Fibroblast of mammary gland (primary cell): Measurements from ENCODE around the gene HS3ST4.

Source experiments
- DNase-seq: peaks from one replicate; pipeline ENCODE4 v3.0.0-alpha.2; 2010; ENCODE audit warnings: low read depth
- H3K4me3 ChIP-seq: 2 replicates; pipeline ENCODE4 v1.5.1; 2011; ENCODE audit warnings: low read depth, mild to moderate bottlenecking, low read length, moderate library complexity; ENCODE audit not compliant: control insufficient read depth
- TF ChIP-seq, protein P1 (sequence below): conservative IDR thresholded peaks from 2 replicates; pipeline ENCODE4 v1.5.1; 2011; ENCODE audit warnings: low read depth, low read length, inconsistent platforms; ENCODE audit not compliant: control insufficient read depth, insufficient read depth

Gene HS3ST4

DNA sequence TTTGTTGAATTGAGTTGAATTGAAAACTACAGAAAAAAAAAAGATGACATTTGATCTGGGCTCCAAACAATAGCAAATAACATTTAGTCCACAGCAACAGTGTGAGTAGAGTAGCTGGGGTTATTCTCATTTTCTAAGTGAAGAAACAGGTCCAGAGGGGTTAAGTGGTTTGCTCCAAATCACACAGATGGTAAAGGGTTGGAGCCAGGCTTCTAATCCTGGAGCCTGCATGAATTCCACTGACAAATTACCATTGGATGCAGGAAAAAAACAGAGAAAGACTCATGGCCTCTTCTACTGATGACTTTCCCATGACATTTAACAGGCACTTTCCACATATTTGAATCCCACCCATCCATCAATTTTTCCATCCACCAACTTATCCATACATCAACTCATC, 182.4 kb downstream of the HS3ST4 start:
- TF ChIP-seq, protein P1, sequence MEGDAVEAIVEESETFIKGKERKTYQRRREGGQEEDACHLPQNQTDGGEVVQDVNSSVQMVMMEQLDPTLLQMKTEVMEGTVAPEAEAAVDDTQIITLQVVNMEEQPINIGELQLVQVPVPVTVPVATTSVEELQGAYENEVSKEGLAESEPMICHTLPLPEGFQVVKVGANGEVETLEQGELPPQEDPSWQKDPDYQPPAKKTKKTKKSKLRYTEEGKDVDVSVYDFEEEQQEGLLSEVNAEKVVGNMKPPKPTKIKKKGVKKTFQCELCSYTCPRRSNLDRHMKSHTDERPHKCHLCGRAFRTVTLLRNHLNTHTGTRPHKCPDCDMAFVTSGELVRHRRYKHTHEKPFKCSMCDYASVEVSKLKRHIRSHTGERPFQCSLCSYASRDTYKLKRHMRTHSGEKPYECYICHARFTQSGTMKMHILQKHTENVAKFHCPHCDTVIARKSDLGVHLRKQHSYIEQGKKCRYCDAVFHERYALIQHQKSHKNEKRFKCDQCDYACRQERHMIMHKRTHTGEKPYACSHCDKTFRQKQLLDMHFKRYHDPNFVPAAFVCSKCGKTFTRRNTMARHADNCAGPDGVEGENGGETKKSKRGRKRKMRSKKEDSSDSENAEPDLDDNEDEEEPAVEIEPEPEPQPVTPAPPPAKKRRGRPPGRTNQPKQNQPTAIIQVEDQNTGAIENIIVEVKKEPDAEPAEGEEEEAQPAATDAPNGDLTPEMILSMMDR, result no peak
- no peak overlapping the region for H3K4me3 ChIP-seq
- no peak for DNase-seq

DNA sequence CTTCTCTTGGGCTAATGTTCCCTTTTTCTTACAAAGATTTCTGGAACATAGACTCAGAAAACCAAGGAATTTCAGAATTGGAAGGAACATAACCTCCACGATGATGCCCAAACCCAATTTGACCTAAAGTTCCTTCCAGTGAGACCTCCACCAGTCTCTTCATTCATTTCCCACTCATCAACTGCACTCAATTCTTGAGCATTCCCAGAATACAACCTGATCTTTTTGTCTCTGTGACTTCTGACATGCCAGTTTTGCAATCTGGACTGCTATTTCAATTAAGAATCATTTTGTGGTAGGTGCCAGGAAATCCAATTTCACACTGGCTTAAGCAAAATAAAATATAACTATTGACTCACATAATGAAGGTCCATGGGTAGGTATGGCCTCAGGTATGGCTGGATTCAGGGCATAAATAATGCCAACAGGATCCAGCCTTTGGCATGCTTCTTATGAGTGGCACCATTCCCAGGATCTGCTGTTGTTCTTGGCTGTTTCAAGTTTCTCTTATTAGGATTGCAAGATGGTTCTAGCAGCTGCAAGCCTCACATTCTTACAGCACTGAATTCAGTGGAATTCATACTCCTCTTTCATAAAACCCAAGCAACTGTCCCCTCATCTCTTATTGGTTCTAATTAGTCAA, 184.3 kb downstream of the HS3ST4 start:
- TF ChIP-seq, protein P1, result no peak
- no peak for DNase-seq
- no peak overlapping the region for H3K4me3 ChIP-seq

DNA sequence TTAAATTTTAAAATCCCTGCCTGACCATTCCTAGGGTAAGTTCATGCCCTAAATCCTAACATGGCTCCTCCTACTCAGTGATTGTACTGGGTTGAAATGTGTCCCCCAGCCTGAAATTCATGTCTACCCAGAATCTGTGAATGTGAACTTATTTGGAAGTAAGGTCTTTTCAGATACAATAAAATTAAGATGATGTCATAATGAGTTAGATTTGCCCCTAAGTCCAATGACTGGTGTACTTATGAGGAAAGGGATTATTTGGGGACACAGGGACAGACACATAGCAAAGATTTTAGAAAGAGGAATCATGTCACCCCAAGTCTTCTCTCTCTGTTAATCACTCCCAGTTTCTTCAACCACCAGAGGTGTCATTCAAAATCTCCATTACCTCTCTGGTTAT, 185.3 kb downstream of the HS3ST4 start:
- TF ChIP-seq, protein P1, result no peak
- no peak for DNase-seq
- H3K4me3 ChIP-seq, result no peak overlapping the region

DNA sequence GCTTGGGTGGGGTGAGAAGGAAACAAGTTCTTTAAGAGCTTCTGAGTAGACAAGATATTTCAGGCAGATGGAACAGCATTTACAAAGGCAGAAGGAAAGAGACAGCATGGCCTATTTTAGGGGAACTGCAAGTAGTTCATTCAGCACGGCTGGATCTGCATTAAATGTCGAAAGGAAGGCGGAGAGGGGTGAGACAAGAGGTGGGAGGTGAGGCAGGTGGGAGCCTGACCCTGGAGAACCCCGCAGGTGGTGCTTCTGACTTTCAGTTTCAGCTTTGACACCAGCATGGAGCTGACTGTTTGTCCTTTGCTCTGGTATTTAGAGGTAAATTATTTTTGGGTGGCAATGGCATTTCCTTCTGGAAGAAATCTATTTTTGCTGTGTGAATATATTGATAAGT, 194.8 kb downstream of the HS3ST4 start:
- no peak for DNase-seq
- H3K4me3 ChIP-seq, result no peak overlapping the region
- TF ChIP-seq, protein P1, result no peak

DNA sequence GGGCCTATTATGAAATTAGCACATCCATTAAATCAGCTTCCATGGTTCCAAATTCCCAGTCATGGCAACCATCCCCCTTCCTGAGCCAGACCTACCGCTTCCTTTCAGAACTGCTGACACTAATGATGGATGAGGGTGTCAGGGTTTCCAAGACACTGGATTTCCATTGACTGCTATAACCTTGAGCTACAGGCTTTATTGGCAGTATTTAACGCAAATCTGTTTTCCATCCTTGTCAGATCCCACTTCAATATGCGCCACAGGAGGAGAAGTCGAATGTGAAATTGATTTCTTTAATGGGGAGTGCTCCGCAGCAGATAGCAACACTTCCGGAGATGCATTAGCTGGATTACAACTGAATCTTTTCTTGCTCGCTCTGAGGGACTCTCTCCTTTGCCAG, 197.1 kb downstream of the HS3ST4 start:
- no peak for DNase-seq
- TF ChIP-seq, protein P1, result no peak
- H3K4me3 ChIP-seq, result no peak overlapping the region

DNA sequence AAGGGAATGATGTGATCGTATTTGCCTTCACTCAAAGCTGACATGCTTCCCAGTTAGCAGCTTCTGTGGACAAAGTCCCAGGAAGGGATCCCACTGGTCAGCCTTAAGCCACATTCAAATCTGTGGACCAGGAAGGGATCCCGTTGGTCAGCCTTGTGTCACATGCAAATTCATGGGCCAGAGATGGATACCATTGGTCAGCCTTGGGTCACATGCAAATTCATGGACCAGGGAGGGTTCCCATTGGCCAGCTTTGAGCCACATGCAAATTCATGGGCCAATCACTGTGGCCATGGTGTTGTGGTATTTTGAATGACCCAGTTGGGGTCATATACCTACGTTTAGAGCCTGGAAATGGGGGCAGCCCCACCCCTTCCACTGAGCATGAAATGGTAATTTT, 201.6 kb downstream of the HS3ST4 start:
- no peak overlapping the region for H3K4me3 ChIP-seq
- TF ChIP-seq, protein P1, result no peak
- no peak for DNase-seq

DNA sequence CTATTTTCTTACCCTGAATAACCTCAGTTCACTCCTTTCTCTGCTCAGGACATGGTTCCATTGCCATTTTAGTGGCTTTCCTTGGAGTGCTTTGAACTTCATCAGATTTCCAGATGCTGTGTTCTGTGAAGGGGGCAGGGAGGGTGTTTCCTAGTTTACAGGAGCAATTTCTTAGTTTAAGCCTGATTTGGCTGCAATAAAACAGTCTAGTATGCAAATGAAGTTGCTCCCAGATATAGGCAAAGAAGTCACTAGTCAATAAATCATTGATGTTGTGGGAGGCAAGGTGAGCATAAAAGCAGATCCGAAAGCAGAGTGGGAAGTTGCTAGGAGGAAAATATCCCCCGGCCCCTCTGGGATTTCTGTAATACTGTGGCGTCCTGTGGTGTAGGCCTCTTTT, 202.3 kb downstream of the HS3ST4 start:
- TF ChIP-seq, protein P1, result no peak
- no peak overlapping the region for H3K4me3 ChIP-seq
- no peak for DNase-seq
